ENCODE measurements around the gene FGF18.

DNA sequence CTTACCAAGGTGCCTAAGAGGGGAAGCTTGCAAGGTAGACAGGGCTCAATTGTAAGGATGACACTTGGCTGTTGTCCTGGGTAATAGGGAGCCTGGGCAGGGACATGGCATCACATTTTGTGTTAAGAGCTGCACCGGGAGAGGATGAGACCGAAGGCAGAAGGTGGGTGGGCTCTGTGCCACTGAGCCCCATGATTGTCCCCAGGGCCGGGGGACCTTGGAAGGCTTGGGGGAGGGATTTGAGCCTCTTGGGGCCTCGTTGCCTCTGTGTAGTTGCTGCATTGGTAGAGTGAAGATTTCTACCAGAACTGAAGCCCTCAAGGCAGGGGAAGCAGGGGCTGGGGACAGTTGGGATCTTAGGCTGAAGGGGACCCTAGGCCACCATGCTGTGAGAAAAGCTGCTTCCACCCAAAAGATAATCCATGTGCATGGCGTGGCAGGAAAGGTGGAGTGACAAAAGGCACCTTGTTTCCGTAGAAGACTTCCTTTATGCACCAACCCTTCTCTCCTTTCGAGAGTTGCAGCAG, 11.9 kb downstream of the FGF18 start:
- TF ChIP-seq, protein P1, sequence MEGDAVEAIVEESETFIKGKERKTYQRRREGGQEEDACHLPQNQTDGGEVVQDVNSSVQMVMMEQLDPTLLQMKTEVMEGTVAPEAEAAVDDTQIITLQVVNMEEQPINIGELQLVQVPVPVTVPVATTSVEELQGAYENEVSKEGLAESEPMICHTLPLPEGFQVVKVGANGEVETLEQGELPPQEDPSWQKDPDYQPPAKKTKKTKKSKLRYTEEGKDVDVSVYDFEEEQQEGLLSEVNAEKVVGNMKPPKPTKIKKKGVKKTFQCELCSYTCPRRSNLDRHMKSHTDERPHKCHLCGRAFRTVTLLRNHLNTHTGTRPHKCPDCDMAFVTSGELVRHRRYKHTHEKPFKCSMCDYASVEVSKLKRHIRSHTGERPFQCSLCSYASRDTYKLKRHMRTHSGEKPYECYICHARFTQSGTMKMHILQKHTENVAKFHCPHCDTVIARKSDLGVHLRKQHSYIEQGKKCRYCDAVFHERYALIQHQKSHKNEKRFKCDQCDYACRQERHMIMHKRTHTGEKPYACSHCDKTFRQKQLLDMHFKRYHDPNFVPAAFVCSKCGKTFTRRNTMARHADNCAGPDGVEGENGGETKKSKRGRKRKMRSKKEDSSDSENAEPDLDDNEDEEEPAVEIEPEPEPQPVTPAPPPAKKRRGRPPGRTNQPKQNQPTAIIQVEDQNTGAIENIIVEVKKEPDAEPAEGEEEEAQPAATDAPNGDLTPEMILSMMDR (IDR thresholded peaks at IDR 0.05; ENCODE audit: low read depth, low read length, missing input control) = no peak
- TF ChIP-seq SP1 (IDR thresholded peaks at IDR 0.05) = no peak
